ENCODE measurements around the gene NGF. TPM values are rescaled to one million over a fixed set of nuclear protein-coding genes. Genes with fewer than 3 reads are reported as not detected.
A peak's percentile ranks its signal among the peaks of the same experiment; 100 is the strongest.

NGF gene
- total and polyA plus RNA-seq, 2 experiments from 2014 or later, result 0.37 to 2.6 TPM

DNA sequence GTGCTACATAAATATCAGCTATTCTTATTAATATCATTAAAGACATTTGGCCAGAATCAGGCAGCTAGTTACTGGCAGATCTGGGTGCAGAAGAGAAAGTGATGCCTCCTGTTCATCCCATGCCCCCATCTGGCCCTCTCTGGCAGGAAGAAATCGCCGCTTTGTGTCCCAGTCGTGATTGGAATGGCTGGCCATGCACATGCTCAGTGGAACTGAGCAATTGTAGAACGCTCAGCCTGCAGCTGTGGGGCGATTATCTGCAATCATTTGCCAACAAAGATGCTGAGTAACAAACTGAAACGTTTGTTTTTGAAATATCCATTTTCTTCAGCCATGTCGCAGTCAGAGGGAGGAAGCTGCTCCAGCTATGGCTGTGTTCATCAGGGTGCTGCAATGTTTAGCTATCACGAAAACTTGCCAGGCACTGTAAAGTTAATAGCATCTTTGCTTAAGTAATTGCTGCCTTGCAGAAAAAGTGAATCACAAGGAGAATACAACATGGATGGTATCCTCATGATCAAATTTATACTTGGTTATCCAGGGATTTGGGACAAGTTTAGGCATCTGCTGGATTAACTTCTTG is 36.5 kb downstream of the NGF start:
- peak overlapping the region; percentile 77 for H3K27ac ChIP-seq
- H3K4me3 ChIP-seq, result no peak overlapping the region
- H3K9me2 ChIP-seq (replicated peaks; ENCODE audit: insufficient read depth), result no peaks in the 10 kb centered on the region
- no peak for TF ChIP-seq CTCF (IDR thresholded peaks at IDR 0.05; ENCODE audit: poor library complexity)
- no peak for TF ChIP-seq EZH2phosphoT487 (IDR thresholded peaks at IDR 0.05; ENCODE audit: low read depth, severe bottlenecking, unreplicated experiment)
- no peak for TF ChIP-seq EZH2 (IDR thresholded peaks at IDR 0.05; ENCODE audit: borderline replicate concordance)
- no peak for DNase-seq (ENCODE audit: low spot score)
- H3K36me3 ChIP-seq (replicated peaks; ENCODE audit: insufficient read depth, low read depth), result no peaks in the 10 kb centered on the region
- H3K79me2 ChIP-seq, result no peaks in the 10 kb centered on the region
- no peaks in the 10 kb centered on the region for H4K20me1 ChIP-seq (ENCODE audit: insufficient read depth, poor library complexity, severe bottlenecking)
- H2AFZ ChIP-seq, result no peak overlapping the region
- whole genome bisulfite sequencing (ENCODE audit: low lambda C conversion rate, missing lambda C conversion rate), result 81% methylated on average over 8 of the region's 8 CpGs
- H3K4me2 ChIP-seq, result no peak overlapping the region
- H3K4me1 ChIP-seq (ENCODE audit: insufficient read depth), result peaks cover 29% of the 10 kb centered on the region
- no peaks in the 10 kb centered on the region for H3K9me3 ChIP-seq (ENCODE audit: low read depth)
- H3K27me3 ChIP-seq, result no peaks in the 10 kb centered on the region

DNA sequence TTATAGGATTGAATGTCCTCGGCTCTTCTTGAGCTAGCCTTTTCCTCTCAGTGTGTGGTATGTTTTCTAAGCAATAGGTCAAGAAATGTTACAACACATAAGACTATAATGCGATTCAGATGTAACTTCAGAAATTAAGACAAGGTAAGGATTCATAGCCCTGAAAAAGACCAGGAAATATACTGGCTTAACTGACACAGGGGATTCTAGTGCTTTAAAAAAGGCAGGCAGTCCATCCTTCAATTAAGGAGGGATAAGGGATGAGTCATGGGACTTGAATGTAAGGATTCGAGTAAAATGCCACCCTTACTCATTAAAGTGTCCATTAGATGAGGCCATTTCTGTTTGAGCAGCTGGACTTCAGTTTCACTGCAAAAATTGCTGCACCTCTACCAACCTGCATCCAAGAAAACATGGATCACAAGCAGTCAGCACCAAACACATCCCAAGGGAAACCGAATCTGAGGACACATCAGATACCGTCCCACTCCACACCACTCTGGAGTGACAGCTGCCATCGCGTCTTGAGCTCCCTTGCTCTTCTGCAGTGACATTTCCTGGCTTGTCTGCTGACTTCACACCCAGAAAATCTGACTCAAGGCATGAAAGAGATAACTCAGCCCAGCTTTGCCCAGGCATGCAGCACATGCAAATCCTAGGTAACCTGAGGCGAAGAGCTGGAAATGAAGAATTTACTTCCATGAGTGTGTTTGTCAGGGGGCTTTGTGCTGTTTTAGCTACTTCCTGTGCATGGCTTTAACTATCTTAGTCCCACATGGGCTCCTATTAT is 37.8 kb downstream of the NGF start:
- peak; percentile 35 for DNase-seq (ENCODE audit: low spot score)
- H3K4me2 ChIP-seq, result no peak overlapping the region
- H3K79me2 ChIP-seq, result no peaks in the 10 kb centered on the region
- H3K9me3 ChIP-seq (ENCODE audit: low read depth), result no peaks in the 10 kb centered on the region
- peak overlapping the region; percentile 77 for H3K27ac ChIP-seq
- no peak overlapping the region for H2AFZ ChIP-seq
- no peaks in the 10 kb centered on the region for H3K9me2 ChIP-seq (replicated peaks; ENCODE audit: insufficient read depth)
- no peak overlapping the region for H3K4me3 ChIP-seq
- no peaks in the 10 kb centered on the region for H3K36me3 ChIP-seq (replicated peaks; ENCODE audit: insufficient read depth, low read depth)
- no peaks in the 10 kb centered on the region for H3K27me3 ChIP-seq
- WGBS (ENCODE audit: low lambda C conversion rate, missing lambda C conversion rate), result 49% methylated on average over 8 of the region's 8 CpGs
- no peaks in the 10 kb centered on the region for H4K20me1 ChIP-seq (ENCODE audit: insufficient read depth, poor library complexity, severe bottlenecking)
- no peak for TF ChIP-seq CTCF (IDR thresholded peaks at IDR 0.05; ENCODE audit: poor library complexity)
- TF ChIP-seq EZH2 (IDR thresholded peaks at IDR 0.05; ENCODE audit: borderline replicate concordance), result no peak
- no peak for TF ChIP-seq EZH2phosphoT487 (IDR thresholded peaks at IDR 0.05; ENCODE audit: low read depth, severe bottlenecking, unreplicated experiment)
- H3K4me1 ChIP-seq (ENCODE audit: insufficient read depth), result peaks cover 29% of the 10 kb centered on the region

- peaks cover 29% of the 10 kb centered on the region for H3K4me1 ChIP-seq (ENCODE audit: insufficient read depth)
- TF ChIP-seq EZH2phosphoT487 (IDR thresholded peaks at IDR 0.05; ENCODE audit: low read depth, severe bottlenecking, unreplicated experiment), result no peak
- no peak for TF ChIP-seq EZH2 (IDR thresholded peaks at IDR 0.05; ENCODE audit: borderline replicate concordance)
- no peak for TF ChIP-seq CTCF (IDR thresholded peaks at IDR 0.05; ENCODE audit: poor library complexity)
- no peaks in the 10 kb centered on the region for H3K9me3 ChIP-seq (ENCODE audit: low read depth)
- 69% methylated on average over 2 of the region's 2 CpGs for WGBS (ENCODE audit: low lambda C conversion rate, missing lambda C conversion rate)
- no peak overlapping the region for H3K4me3 ChIP-seq
- no peaks in the 10 kb centered on the region for H3K79me2 ChIP-seq
- H3K9me2 ChIP-seq (replicated peaks; ENCODE audit: insufficient read depth), result no peaks in the 10 kb centered on the region
- H3K27ac ChIP-seq, result peak overlapping the region; percentile 51
- H4K20me1 ChIP-seq (ENCODE audit: insufficient read depth, poor library complexity, severe bottlenecking), result no peaks in the 10 kb centered on the region
- H3K4me2 ChIP-seq, result no peak overlapping the region
- DNase-seq (ENCODE audit: low spot score), result peak; percentile 26
- no peak overlapping the region for H2AFZ ChIP-seq
- H3K36me3 ChIP-seq (replicated peaks; ENCODE audit: insufficient read depth, low read depth), result no peaks in the 10 kb centered on the region
- H3K27me3 ChIP-seq, result no peaks in the 10 kb centered on the region
Measured at GRCh38 chr1:115299266-115299665, 38.8 kb downstream of the NGF start.
